GM12878 (cell line): ENCODE measurements around the gene SLC26A1. TPM values are rescaled to one million over a fixed set of nuclear protein-coding genes. Genes with fewer than 3 reads are reported as not detected.

Experiments
- ATAC-seq: fragments of 200-7000 bp; cut with Tn5 transposase; 3 replicates; pipeline ENCODE4 v1.9.1; 2020; ENCODE audit warnings: mild to moderate bottlenecking, moderate library complexity
- BruUV-seq: library from RNA; stranded (reverse); fragments of 400-500 nt; replicated peaks from 2 replicates; lab custom pipeline; 2021; lab: Mats Ljungman, UMichigan
- CTCF ChIA-PET: fragments of 300-600 bp; sonication (Branson Sonifier 250); formaldehyde crosslinking; extraction: SDS; loops from one replicate; lab custom pipeline; 2021; ENCODE audit warnings: inconsistent platforms; lab: Yijun Ruan, JAX
- POLR2A ChIA-PET: fragments of 350-600 bp; formaldehyde crosslinking; extraction: SDS; loops from one replicate; lab custom pipeline; 2021; ENCODE audit warnings: inconsistent platforms; lab: Charles Lee
- RAD21 ChIA-PET: fragments of 300-600 bp; sonication (Branson Sonifier 250); formaldehyde crosslinking; loops from one replicate; lab custom pipeline; 2023; ENCODE audit warnings: antibody characterized with exemption; ENCODE audit not compliant: unreplicated experiment; lab: Charles Lee
- SMC1A ChIA-PET: fragments of 300-600 bp; sonication (Branson Sonifier 250); formaldehyde crosslinking; loops from one replicate; lab custom pipeline; 2023; ENCODE audit not compliant: unreplicated experiment, uncharacterized antibody; lab: Charles Lee
- DNase-seq: peaks from one replicate; pipeline ENCODE4 v3.0.0-alpha.2; 2011; ENCODE audit warnings: low read depth, low spot score
- FAIRE-seq: peaks from 3 replicates; lab custom pipeline; 2011; peaks lifted over from hg19 to GRCh38; lab: Jason Lieb, UNC
- H2AFZ ChIP-seq: 2 replicates; pipeline ENCODE4 v1.6.0; 2011; ENCODE audit warnings: low read depth, low read length, control low read depth; ENCODE audit not compliant: control insufficient read depth
- H3K27ac ChIP-seq: 2 replicates; pipeline ENCODE4 v1.5.1; 2011; ENCODE audit warnings: control low read depth; ENCODE audit not compliant: control insufficient read depth, insufficient read depth
- H3K27me3 ChIP-seq, 2 experiments: replicated peaks in 1 of 2; 2 replicates each; pipeline versions ENCODE4 v1.6.0 to v1.6.1; 2011; ENCODE audit warnings: low read length in 1 of 2; ENCODE audit not compliant: control insufficient read depth in 2 of 2, insufficient read depth in 2 of 2
- H3K36me3 ChIP-seq, 2 experiments: 2 replicates each; pipeline ENCODE4 v1.5.1; 2011; ENCODE audit warnings: low read length in 1 of 2; ENCODE audit not compliant: control insufficient read depth in 2 of 2, insufficient read depth in 2 of 2
- H3K4me1 ChIP-seq: 2 replicates; pipeline ENCODE4 v1.6.1; 2011; ENCODE audit warnings: mild to moderate bottlenecking, low read length, moderate library complexity, mixed read lengths; ENCODE audit not compliant: control insufficient read depth, insufficient read depth
- H3K4me2 ChIP-seq: 2 replicates; pipeline ENCODE4 v1.6.0; 2011; ENCODE audit warnings: control low read depth; ENCODE audit not compliant: control insufficient read depth, insufficient read depth
- H3K4me3 ChIP-seq: fragments of 200-600 bp; sonication (generic); 2 replicates; pipeline ENCODE4 v1.5.1; 2016
- H3K79me2 ChIP-seq: 2 replicates; pipeline ENCODE4 v1.6.0; 2011; ENCODE audit warnings: low read length; ENCODE audit not compliant: control insufficient read depth, insufficient read depth
- H3K9ac ChIP-seq: 2 replicates; pipeline ENCODE4 v1.8.0; 2011; ENCODE audit warnings: low read length, control low read depth, mixed read lengths; ENCODE audit not compliant: control insufficient read depth, insufficient read depth
- H3K9me3 ChIP-seq: replicated peaks from 3 replicates; pipeline ENCODE4 v1.5.1; 2011; ENCODE audit warnings: mild to moderate bottlenecking, low read length; ENCODE audit not compliant: control insufficient read depth, insufficient read depth
- H4K20me1 ChIP-seq: 2 replicates; pipeline ENCODE4 v1.6.0; 2011; ENCODE audit not compliant: control insufficient read depth, insufficient read depth
- PBX3 ChIP-seq: IDR thresholded peaks from 2 replicates; pipeline ENCODE4 v1.6.1; 2011; ENCODE audit warnings: mild to moderate bottlenecking, low read depth, low read length, moderate library complexity; ENCODE audit not compliant: insufficient replicate concordance
- SPI1 ChIP-seq: IDR thresholded peaks from 2 replicates; pipeline ENCODE4 v1.6.1; 2011; ENCODE audit warnings: low read depth, mild to moderate bottlenecking, low read length, moderate library complexity, borderline replicate concordance; ENCODE audit not compliant: insufficient read depth
- WGBS: methylation state at CpG from one replicate; pipeline ENCODE4 v1.1.6; 2016; ENCODE audit warnings: low lambda C conversion rate; ENCODE audit not compliant: insufficient replicate concordance, insufficient coverage; ENCODE audit errors: missing lambda C conversion rate; 5-methylcytosine and 5-hydroxymethylcytosine counted together
- in situ Hi-C: fragments of 300-500 bp; cut with MboI; formaldehyde crosslinking; loops from 9 replicates; pipeline ENCODE4 v1.14.3; 2018; ENCODE audit warnings: mixed read lengths
- intact Hi-C: fragments of 100-400 bp; cut with micrococcal nuclease; formaldehyde crosslinking; loops from one replicate; pipeline ENCODE4 v1.14.2; 2022; ENCODE audit not compliant: unreplicated experiment
- polyA plus RNA-seq, 11 experiments: library from polyadenylated mRNA; depleted of rRNA in 4 of 11; unstranded in 6 of 11; stranded (reverse) in 5 of 11; fragments of >200 nt; fragmentation: Nextera tagmentation in 4 of 11; fragmentation: Illumina TruSeq in 1 of 11; extraction: Ambion mirVana in 4 of 11; extraction: Trizol in 1 of 11; gene quantifications; 1 replicate in 1 of 11; 2 replicates in 10 of 11; pipeline versions ENCODE4 v1.2.1 to v1.2.3, GENCODE V29; 2011 to 2016; ENCODE audit warnings: inconsistent platforms in 2 of 11, missing spikeins in 2 of 11, low read depth in 1 of 11
- total RNA-seq, 4 experiments: library from RNA; depleted of rRNA in 3 of 4; stranded (reverse); fragments of >200 nt in 3 of 4; fragmentation: Illumina TruSeq in 1 of 4; extraction: Trizol in 1 of 4; gene quantifications; 2 replicates each; pipeline versions ENCODE4 v1.2.1 to v1.2.3, GENCODE V29; 2013 to 2021
- TF ChIP-seq, protein P1 (sequence below): IDR thresholded peaks from 2 replicates; pipeline ENCODE4 v1.6.1; 2011; ENCODE audit warnings: borderline replicate concordance, low read depth, mild to moderate bottlenecking, moderate library complexity, low read length; ENCODE audit not compliant: insufficient read depth, poor library complexity, severe bottlenecking

The SLC26A1 gene
- total and polyA plus RNA-seq, 10 of the 15 experiments (the other 5 are each of a cell fraction or from before 2014, with no cell fraction given), result 0.05 to 0.96 (median 0.28) TPM; not detected in 5

- Histone ChIP-seq H3K4me2 (no peak overlapping the region), H3K4me1 (no peaks in the 10 kb centered on the region), H4K20me1 (no peaks in the 10 kb centered on the region), H3K9ac (no peak overlapping the region), H3K36me3 (no peaks in the 10 kb centered on the region), H2AFZ (no peak overlapping the region), H3K79me2 (no peaks in the 10 kb centered on the region), H3K27ac (no peak overlapping the region), H3K27me3 (no peaks in the 10 kb centered on the region), H3K9me3 (no peaks in the 10 kb centered on the region; the same call in 2 of the 3 replicates), H3K4me3 (no peak overlapping the region)
- DNase-seq (no peak), ATAC-seq (no peak), FAIRE-seq (no peak)
- POLR2A ChIA-PET, result no interaction called here
- intact Hi-C loops, result no loop called here
- no TSS peak for BruUV-seq
- RAD21 ChIA-PET, result interaction anchor here (1.1 kb wide), 1 partner anchor 15 kb away, joined by 3 read pairs; no protein-coding TSS in a partner anchor
- CTCF ChIA-PET, result no interaction called here
- in situ Hi-C loops, result no loop called here
- WGBS, result 34% methylated on average over 21 of the region's 21 CpGs
- peak; percentile 26 for TF ChIP-seq PBX3
- TF ChIP-seq, protein P1, sequence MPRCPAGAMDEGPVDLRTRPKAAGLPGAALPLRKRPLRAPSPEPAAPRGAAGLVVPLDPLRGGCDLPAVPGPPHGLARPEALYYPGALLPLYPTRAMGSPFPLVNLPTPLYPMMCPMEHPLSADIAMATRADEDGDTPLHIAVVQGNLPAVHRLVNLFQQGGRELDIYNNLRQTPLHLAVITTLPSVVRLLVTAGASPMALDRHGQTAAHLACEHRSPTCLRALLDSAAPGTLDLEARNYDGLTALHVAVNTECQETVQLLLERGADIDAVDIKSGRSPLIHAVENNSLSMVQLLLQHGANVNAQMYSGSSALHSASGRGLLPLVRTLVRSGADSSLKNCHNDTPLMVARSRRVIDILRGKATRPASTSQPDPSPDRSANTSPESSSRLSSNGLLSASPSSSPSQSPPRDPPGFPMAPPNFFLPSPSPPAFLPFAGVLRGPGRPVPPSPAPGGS, result peak; percentile 87
- TF ChIP-seq SPI1, result no peak
- SMC1A ChIA-PET, result no interaction called here
Measured at GRCh38 chr4:1040344-1041146, 47.3 kb upstream of the SLC26A1 start.
